GM21786 (cell line): Measurements from ENCODE around the gene SYTL3.

Experiments
- ATAC-seq: cut with Tn5 transposase; IDR thresholded peaks from one replicate; pipeline ENCODE4 v1.9.1; 2021; ENCODE audit not compliant: unreplicated experiment

SYTL3 gene

GRCh38 chr6:158770533-158771330, 120.9 kb downstream of the SYTL3 start:
- ATAC-seq, result no peak

GRCh38 chr6:158771399-158772152, 121.7 kb downstream of the SYTL3 start:
- no peak for ATAC-seq

- no peak for ATAC-seq
These were observed 122.3 kb downstream of the SYTL3 start for GRCh38 chr6:158772172-158772571.

GRCh38 chr6:158772851-158773371, 123.1 kb downstream of the SYTL3 start:
- no peak for ATAC-seq

GRCh38 chr6:158773581-158774449, 124.0 kb downstream of the SYTL3 start:
- no peak for ATAC-seq

- no peak for ATAC-seq
These were observed 125.0 kb downstream of the SYTL3 start for GRCh38 chr6:158774717-158775449.

GRCh38 chr6:158775832-158776231, 126.0 kb downstream of the SYTL3 start:
- no peak for ATAC-seq

- ATAC-seq, result no peak
These were observed 126.9 kb downstream of the SYTL3 start for GRCh38 chr6:158776737-158777136.

- no peak for ATAC-seq
These were observed 127.7 kb downstream of the SYTL3 start for GRCh38 chr6:158777510-158777909.

GRCh38 chr6:158778005-158778527, 128.2 kb downstream of the SYTL3 start:
- ATAC-seq, result no peak

GRCh38 chr6:158780246-158780884, 130.5 kb downstream of the SYTL3 start:
- ATAC-seq, result no peak

GRCh38 chr6:158780988-158781691, 131.3 kb downstream of the SYTL3 start:
- no peak for ATAC-seq

GRCh38 chr6:158781692-158782373, 132.0 kb downstream of the SYTL3 start:
- ATAC-seq, result no peak

- no peak for ATAC-seq
These were observed 132.7 kb downstream of the SYTL3 start for GRCh38 chr6:158782432-158783166.

GRCh38 chr6:158783167-158783450, 133.3 kb downstream of the SYTL3 start:
- ATAC-seq, result no peak

- ATAC-seq, result no peak
These were observed 134.0 kb downstream of the SYTL3 start for GRCh38 chr6:158783851-158784250.

GRCh38 chr6:158784505-158784904, 134.7 kb downstream of the SYTL3 start:
- ATAC-seq, result no peak

- no peak for ATAC-seq
These were observed 135.2 kb downstream of the SYTL3 start for GRCh38 chr6:158785036-158785435.
